Urinary bladder (tissue), 4 donors: ENCODE data around the gene SUOX. TPM values are rescaled to one million over a fixed set of nuclear protein-coding genes. Genes with fewer than 3 reads are reported as not detected.
"Not testable (repeated sequence)": the region's sequence is repeated elsewhere in the genome, so short reads cannot be mapped to it uniquely, and the experiment has no call there.

Experiments
- DNase-seq: peaks from one replicate; pipeline ENCODE4 v3.0.0-alpha.2; 2015; ENCODE audit errors: extremely low spot score
- H3K27ac ChIP-seq: one replicate; pipeline ENCODE4 v1.5.1; 2013; ENCODE audit warnings: low read depth, mild to moderate bottlenecking, moderate library complexity
- H3K36me3 ChIP-seq: one replicate; pipeline ENCODE4 v1.6.1; 2013; ENCODE audit warnings: mild to moderate bottlenecking, moderate library complexity; ENCODE audit not compliant: insufficient read depth
- H3K4me1 ChIP-seq: one replicate; pipeline ENCODE4 v1.6.1; 2013; ENCODE audit warnings: mild to moderate bottlenecking, moderate library complexity; ENCODE audit not compliant: insufficient read depth
- H3K4me3 ChIP-seq: one replicate; pipeline ENCODE4 v1.5.1; 2013; ENCODE audit warnings: low read depth, low read length
- WGBS: extraction: QIAGEN DNeasy Blood & Tissue Kit; methylation state at CpG from one replicate; pipeline ENCODE4 v1.1.7; 2013; 5-methylcytosine and 5-hydroxymethylcytosine counted together
- polyA plus RNA-seq: library from polyadenylated mRNA; stranded (reverse); fragments of 200-250 nt; gene quantifications from one replicate; pipeline ENCODE4 v1.2.3, GENCODE V29; 2013
- total RNA-seq: library from RNA; depleted of rRNA; stranded (reverse); fragments of >200 nt; gene quantifications from one replicate; pipeline ENCODE4 v1.2.3, GENCODE V29; 2014
- donor health status: healthy with polysubstance abuse.
- donor health status: healthy.

The SUOX gene
- total and polyA plus RNA-seq, 2 donors = 14.4 to 31.3 TPM

GRCh38 chr12:55972911-55973598 lies 24.0 kb upstream of the SUOX start:
- no peak for DNase-seq
- Histone ChIP-seq H3K4me3 (peak overlapping the region; percentile 33), H3K4me1 (peaks cover 2% of the 10 kb centered on the region), H3K27ac (peak overlapping the region; percentile 97), H3K36me3 (no peaks in the 10 kb centered on the region)
- under 1% methylated on average over 18 of the region's 18 CpGs for WGBS

GRCh38 chr12:55973599-55974307 lies 23.3 kb upstream of the SUOX start, which contains the start of gene RAB5B:
Gene RAB5B (plus strand): TSS chr12:55974078. CDS start chr12:55986961, 12,883 bp downstream.
- Histone ChIP-seq H3K4me1 (peaks cover 2% of the 10 kb centered on the region), H3K36me3 (no peaks in the 10 kb centered on the region), H3K4me3 (peak within 1 kb of the TSS; percentile 73), H3K27ac (peak within 1 kb of the TSS; percentile 97)
- DNase-seq = peak; percentile 100
- WGBS = under 1% methylated on average over 39 of the region's 39 CpGs

GRCh38 chr12:55974308-55974730 lies 22.8 kb upstream of the SUOX start:
- Histone ChIP-seq H3K4me3 (peak overlapping the region; percentile 73), H3K27ac (peak overlapping the region; percentile 89), H3K4me1 (peaks cover 2% of the 10 kb centered on the region), H3K36me3 (no peaks in the 10 kb centered on the region)
- under 1% methylated on average over 15 of the region's 15 CpGs for WGBS
- DNase-seq = no peak

- Histone ChIP-seq H3K4me3 (no peak overlapping the region), H3K27ac (no peak overlapping the region), H3K36me3 (no peaks in the 10 kb centered on the region), H3K4me1 (peaks cover 2% of the 10 kb centered on the region)
- 97% methylated on average over 7 of the region's 7 CpGs for WGBS
- no peak for DNase-seq
These were observed 18.7 kb upstream of the SUOX start for GRCh38 chr12:55978393-55978792.

- DNase-seq = no peak
- 91% methylated on average over 3 of the region's 3 CpGs for WGBS
- Histone ChIP-seq H3K4me1 (peaks cover 2% of the 10 kb centered on the region), H3K27ac (no peak overlapping the region), H3K36me3 (no peaks in the 10 kb centered on the region), H3K4me3 (no peak overlapping the region)
These were observed 18.0 kb upstream of the SUOX start for GRCh38 chr12:55979069-55979468.

GRCh38 chr12:55981882-55982281 lies 15.2 kb upstream of the SUOX start:
- DNase-seq, H3K27ac ChIP-seq, H3K4me1 ChIP-seq, H3K4me3 ChIP-seq, H3K36me3 ChIP-seq: not testable (repeated sequence)
- 70% methylated on average over 5 of the region's 5 CpGs for WGBS

GRCh38 chr12:55982319-55982936 lies 14.6 kb upstream of the SUOX start:
- no peak for DNase-seq
- H3K4me1 ChIP-seq = no peaks in the 10 kb centered on the region
- no peaks in the 10 kb centered on the region for H3K36me3 ChIP-seq
- no peak overlapping the region for H3K27ac ChIP-seq
- H3K4me3 ChIP-seq = no peak overlapping the region
- 74% methylated on average over 3 of the region's 3 CpGs for WGBS

GRCh38 chr12:55983232-55983842 lies 13.7 kb upstream of the SUOX start:
- WGBS = 80% methylated on average over 4 of the region's 4 CpGs
- no peak overlapping the region for H3K27ac ChIP-seq
- no peak overlapping the region for H3K4me3 ChIP-seq
- no peaks in the 10 kb centered on the region for H3K36me3 ChIP-seq
- H3K4me1 ChIP-seq = no peaks in the 10 kb centered on the region
- DNase-seq = no peak

- H3K36me3 ChIP-seq = peaks cover 4% of the 10 kb centered on the region
- H3K4me3 ChIP-seq = no peak overlapping the region
- no peak overlapping the region for H3K27ac ChIP-seq
- DNase-seq = no peak
- H3K4me1 ChIP-seq = no peaks in the 10 kb centered on the region
- 66% methylated on average over 2 of the region's 2 CpGs for WGBS
These were observed 12.2 kb upstream of the SUOX start for GRCh38 chr12:55984861-55985260.

- 92% methylated on average over 4 of the region's 4 CpGs for WGBS
- H3K36me3 ChIP-seq = peaks cover 5% of the 10 kb centered on the region
These were observed 11.7 kb upstream of the SUOX start for GRCh38 chr12:55985341-55985740.

GRCh38 chr12:55985976-55986375 lies 11.1 kb upstream of the SUOX start:
- DNase-seq, H3K4me1 ChIP-seq, H3K36me3 ChIP-seq, H3K4me3 ChIP-seq, H3K27ac ChIP-seq: not testable (repeated sequence)
- 91% methylated on average over 7 of the region's 7 CpGs for WGBS

More at GRCh38 chr12:55985341-55985740, 11.7 kb upstream of the SUOX start:
- Histone ChIP-seq H3K27ac (no peak overlapping the region), H3K4me1 (no peaks in the 10 kb centered on the region), H3K4me3 (no peak overlapping the region)
- no peak for DNase-seq

- H3K27ac ChIP-seq = no peak overlapping the region
- H3K4me3 ChIP-seq = no peak overlapping the region
- DNase-seq = no peak
- H3K36me3 ChIP-seq = peaks cover 19% of the 10 kb centered on the region
- H3K4me1 ChIP-seq = no peaks in the 10 kb centered on the region
- 92% methylated on average over 3 of the region's 3 CpGs for WGBS
These were observed 6.0 kb upstream of the SUOX start for GRCh38 chr12:55991110-55991509.

GRCh38 chr12:55993230-55993853 lies 3.7 kb upstream of the SUOX start:
- DNase-seq = no peak
- Histone ChIP-seq H3K4me1 (no peaks in the 10 kb centered on the region), H3K27ac (no peak overlapping the region), H3K36me3 (peaks cover 19% of the 10 kb centered on the region), H3K4me3 (no peak overlapping the region)
- WGBS = 86% methylated on average over 4 of the region's 4 CpGs
